Measurements from ENCODE around the gene SLC6A19.

DNA sequence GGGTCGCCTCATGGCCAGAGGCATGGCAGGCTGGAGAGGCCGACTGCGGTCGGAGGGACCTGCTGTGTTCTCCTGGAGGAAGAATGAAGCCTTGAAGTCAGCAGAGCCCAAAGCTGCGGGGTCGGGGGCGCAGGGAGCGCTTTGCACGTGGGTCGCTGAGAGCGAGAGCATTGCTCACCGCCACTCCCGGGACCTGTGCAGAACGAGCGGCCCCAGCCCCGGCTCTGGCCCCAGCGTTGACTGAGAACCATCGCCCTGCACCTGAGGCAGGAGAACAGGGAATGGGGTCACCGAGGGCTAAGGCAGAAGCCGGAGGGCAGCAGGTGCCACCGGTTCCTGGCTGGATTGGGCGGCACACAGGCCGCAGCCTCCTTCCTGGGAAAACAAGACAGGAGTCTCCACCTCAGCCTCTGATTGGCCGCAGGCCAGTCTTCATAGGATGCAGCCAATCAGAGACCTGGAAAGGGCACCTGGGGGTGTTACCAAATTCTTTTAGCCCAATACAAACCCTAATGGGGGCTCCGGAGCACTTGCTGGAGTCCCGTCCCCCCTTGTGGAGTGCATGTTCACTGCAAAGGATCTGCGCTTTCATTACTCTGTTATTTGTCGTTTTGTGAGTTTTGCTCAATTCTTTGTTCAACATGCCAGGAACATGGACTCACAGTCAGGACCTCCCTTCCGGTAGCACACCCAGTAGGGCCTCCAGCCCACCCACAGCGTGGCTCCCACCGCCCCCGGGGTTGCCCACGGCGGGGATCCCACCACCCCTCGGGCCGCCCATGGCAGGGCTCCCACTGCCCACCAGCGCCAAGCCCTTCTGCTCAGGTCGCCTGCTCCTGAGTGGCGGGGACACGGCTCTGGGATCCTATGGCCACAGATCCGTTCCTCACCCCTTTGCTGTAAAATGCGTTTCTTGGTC lies 24.7 kb upstream of the SLC6A19 start:
- no peak for TF ChIP-seq CTCF (IDR thresholded peaks at IDR 0.05)
- no peak for TF ChIP-seq POLR2A (IDR thresholded peaks at IDR 0.05)

Measured in heart left ventricle (tissue), 13 donors.